Neuron (in vitro differentiated cells): ENCODE measurements around the gene ATG9B.
A peak's percentile ranks its signal among the peaks of the same experiment; 100 is the strongest.

Experiments
- H2AFZ ChIP-seq: one replicate; pipeline ENCODE4 v1.6.1; 2013; ENCODE audit warnings: low read depth, mild to moderate bottlenecking, inconsistent platforms, low read length, moderate library complexity
- H3K27me3 ChIP-seq: one replicate; pipeline ENCODE4 v1.6.1; 2013; ENCODE audit warnings: low read length; ENCODE audit not compliant: insufficient read depth
- H3K36me3 ChIP-seq: one replicate; pipeline ENCODE4 v1.6.1; 2013; ENCODE audit warnings: low read length; ENCODE audit not compliant: insufficient read depth
- H3K4me1 ChIP-seq: one replicate; pipeline ENCODE4 v1.6.1; 2013; ENCODE audit warnings: low read length; ENCODE audit not compliant: insufficient read depth
- H3K4me3 ChIP-seq: 2 replicates; pipeline ENCODE4 v1.5.1; 2013; ENCODE audit warnings: mild to moderate bottlenecking, low read length, moderate library complexity
- H3K9me3 ChIP-seq: one replicate; pipeline ENCODE4 v1.6.1; 2013; ENCODE audit warnings: low read length

ATG9B gene

DNA sequence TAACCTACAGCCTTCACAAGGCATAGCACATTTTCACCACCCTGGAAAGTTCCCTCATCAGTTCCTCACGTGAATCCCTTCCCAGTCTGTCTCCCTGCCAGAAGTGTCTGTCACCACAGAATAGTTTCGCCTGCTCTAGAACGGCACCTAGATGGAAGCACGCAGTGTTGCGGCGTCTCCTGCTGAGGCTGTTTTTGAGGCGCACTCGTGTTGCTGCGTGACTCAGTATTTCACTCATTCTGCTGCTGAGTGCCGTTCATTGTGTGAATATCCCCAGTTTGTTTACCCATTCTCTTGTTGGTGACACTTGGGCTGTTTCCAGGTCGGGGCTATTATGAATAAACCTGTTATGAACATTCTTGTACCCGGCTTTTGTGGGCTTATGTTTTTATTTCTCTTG lies 20.7 kb downstream of the ATG9B start:
- Histone ChIP-seq H3K36me3 (no peaks in the 10 kb centered on the region), H3K9me3 (no peaks in the 10 kb centered on the region), H3K27me3 (no peaks in the 10 kb centered on the region), H3K4me1 (no peaks in the 10 kb centered on the region), H2AFZ (no peak overlapping the region), H3K4me3 (no peak overlapping the region)

DNA sequence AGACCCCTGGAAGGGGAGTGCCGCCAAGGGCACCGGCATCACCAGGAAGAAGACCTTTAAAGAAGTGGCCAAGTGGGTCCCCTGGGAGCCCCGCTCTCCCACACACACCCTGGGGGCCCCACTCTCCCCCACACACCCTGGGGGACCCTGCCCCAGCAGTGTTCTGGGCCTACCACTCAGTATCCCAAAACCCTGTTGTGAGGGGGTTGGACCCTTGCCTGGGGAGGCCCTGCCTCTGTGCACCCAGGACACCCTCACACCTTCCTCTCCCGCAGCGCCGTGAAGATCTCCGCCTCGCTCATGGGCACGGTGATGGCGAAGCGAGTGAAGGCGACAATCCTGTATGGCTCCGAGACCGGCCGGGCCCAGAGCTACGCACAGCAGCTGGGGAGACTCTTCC lies 22.7 kb downstream of the ATG9B start:
- no peaks in the 10 kb centered on the region for H3K27me3 ChIP-seq
- no peaks in the 10 kb centered on the region for H3K9me3 ChIP-seq
- H3K36me3 ChIP-seq: no peaks in the 10 kb centered on the region
- peaks cover 2% of the 10 kb centered on the region for H3K4me1 ChIP-seq
- no peak overlapping the region for H2AFZ ChIP-seq
- no peak overlapping the region for H3K4me3 ChIP-seq

DNA sequence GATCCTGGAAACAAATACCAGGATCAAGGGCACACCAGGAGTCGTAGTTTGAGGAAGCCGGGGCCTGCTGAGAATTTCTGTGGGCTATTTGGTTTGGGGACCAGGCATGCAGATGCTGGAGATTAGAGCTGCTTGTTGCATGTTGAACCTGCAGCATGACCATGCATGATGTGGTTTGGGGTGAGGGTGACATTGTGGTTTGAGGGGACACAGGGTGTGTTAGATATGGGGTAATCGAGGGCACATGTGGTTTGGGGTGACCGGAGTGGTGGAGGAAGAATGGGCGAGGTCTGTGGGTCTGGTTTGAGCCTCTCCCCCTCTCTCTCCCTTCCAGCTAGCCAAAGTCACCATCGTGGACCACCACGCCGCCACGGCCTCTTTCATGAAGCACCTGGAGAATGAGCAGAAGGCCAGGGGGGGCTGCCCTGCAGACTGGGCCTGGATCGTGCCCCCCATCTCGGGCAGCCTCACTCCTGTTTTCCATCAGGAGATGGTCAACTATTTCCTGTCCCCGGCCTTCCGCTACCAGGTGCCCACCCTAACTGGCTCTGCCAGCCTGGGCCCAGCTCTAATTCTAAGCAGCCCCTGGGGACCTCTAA lies 23.3 kb downstream of the ATG9B start:
- Histone ChIP-seq H3K4me1 (peaks cover 5% of the 10 kb centered on the region), H3K27me3 (no peaks in the 10 kb centered on the region), H3K36me3 (no peaks in the 10 kb centered on the region), H2AFZ (no peak overlapping the region), H3K9me3 (no peaks in the 10 kb centered on the region), H3K4me3 (no peak overlapping the region)

DNA sequence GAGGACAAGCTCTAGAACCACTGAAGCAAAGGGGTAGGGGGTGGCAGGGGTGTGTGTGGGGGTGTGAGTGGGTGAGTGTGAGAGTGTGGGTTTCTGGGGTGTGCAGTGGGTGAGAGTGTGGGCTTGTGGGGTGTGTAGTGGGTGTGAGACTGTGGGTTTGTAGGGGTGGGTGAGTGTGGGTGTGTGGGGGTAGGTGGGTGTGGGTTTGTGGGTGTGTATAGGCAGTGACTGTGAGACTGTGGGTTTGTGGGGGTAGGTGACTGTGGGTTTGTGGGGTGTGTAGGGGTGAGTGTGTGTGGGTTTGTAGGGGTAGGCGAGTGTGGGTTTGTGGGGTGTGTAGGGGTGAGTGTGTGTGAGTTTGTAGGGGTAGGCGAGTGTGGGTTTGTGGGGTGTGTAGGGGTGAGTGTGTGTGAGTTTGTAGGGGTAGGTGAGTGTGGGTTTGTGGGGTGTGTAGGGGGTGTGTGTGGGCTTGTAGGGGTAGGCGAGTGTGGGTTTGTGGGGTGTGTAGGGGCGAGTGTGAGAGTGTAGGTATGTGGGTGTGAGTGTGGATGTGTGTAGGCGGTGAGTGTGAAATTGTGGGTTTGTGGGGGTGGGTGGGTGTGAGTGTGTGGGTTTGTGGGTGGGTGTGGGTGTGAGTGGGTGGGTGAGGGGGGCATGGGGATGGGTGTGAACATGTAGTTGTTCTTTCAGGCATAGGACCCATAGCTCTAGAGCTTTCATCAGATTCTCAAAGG lies 24.6 kb downstream of the ATG9B start:
- H3K27me3 ChIP-seq: no peaks in the 10 kb centered on the region
- H2AFZ ChIP-seq: no peak overlapping the region
- no peaks in the 10 kb centered on the region for H3K36me3 ChIP-seq
- H3K4me1 ChIP-seq: peaks cover 10% of the 10 kb centered on the region
- H3K4me3 ChIP-seq: no peak overlapping the region
- H3K9me3 ChIP-seq: no peaks in the 10 kb centered on the region

DNA sequence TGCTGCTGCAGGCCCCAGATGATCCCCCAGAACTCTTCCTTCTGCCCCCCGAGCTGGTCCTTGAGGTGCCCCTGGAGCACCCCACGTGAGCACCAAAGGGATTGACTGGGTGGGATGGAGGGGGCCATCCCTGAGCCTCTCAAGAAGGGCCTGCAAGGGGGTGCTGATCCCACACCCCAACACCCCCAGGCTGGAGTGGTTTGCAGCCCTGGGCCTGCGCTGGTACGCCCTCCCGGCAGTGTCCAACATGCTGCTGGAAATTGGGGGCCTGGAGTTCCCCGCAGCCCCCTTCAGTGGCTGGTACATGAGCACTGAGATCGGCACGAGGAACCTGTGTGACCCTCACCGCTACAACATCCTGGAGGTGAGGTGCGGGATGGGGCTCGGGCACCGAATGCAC lies 25.3 kb downstream of the ATG9B start:
- Histone ChIP-seq H3K4me1 (peaks cover 16% of the 10 kb centered on the region), H3K27me3 (no peaks in the 10 kb centered on the region), H3K4me3 (no peak overlapping the region), H3K36me3 (no peaks in the 10 kb centered on the region), H2AFZ (no peak overlapping the region), H3K9me3 (no peaks in the 10 kb centered on the region)

DNA sequence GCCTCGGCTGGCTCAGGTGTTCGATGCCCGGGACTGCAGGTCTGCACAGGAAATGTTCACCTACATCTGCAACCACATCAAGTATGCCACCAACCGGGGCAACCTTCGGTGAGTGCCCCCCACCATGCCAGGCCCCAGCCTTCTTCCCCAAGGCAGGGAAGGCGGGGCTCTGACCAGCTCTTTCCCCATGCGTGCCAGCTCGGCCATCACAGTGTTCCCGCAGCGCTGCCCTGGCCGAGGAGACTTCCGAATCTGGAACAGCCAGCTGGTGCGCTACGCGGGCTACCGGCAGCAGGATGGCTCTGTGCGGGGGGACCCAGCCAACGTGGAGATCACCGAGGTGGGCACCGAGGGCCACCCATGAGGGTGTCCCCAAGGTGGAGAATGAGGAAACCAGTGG lies 26.0 kb downstream of the ATG9B start:
- H3K27me3 ChIP-seq: no peaks in the 10 kb centered on the region
- no peaks in the 10 kb centered on the region for H3K9me3 ChIP-seq
- no peak overlapping the region for H3K4me3 ChIP-seq
- no peaks in the 10 kb centered on the region for H3K36me3 ChIP-seq
- H3K4me1 ChIP-seq: peaks cover 23% of the 10 kb centered on the region
- H2AFZ ChIP-seq: no peak overlapping the region

DNA sequence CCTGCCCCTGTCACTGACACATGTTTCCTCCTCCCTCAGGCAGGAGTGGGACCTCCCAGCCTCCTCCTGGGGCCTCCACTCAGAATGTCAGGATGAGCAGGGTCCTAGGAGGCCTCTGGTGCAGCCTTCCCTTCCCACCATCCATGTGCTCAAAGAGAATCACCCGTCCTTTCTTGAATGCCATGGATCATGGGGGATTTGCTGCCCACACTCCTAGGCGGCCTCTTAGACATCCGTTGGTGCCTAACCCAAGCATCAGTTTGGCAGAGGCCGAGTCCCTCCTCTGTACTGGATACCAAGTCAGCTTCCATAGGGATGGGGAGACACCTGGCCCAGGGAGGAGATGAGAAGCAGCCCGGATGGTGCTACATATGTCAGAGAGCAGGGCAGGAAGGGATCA lies 26.5 kb downstream of the ATG9B start:
- H3K4me1 ChIP-seq: peaks cover 28% of the 10 kb centered on the region
- no peaks in the 10 kb centered on the region for H3K36me3 ChIP-seq
- H3K4me3 ChIP-seq: no peak overlapping the region
- no peak overlapping the region for H2AFZ ChIP-seq
- H3K9me3 ChIP-seq: no peaks in the 10 kb centered on the region
- H3K27me3 ChIP-seq: no peaks in the 10 kb centered on the region

DNA sequence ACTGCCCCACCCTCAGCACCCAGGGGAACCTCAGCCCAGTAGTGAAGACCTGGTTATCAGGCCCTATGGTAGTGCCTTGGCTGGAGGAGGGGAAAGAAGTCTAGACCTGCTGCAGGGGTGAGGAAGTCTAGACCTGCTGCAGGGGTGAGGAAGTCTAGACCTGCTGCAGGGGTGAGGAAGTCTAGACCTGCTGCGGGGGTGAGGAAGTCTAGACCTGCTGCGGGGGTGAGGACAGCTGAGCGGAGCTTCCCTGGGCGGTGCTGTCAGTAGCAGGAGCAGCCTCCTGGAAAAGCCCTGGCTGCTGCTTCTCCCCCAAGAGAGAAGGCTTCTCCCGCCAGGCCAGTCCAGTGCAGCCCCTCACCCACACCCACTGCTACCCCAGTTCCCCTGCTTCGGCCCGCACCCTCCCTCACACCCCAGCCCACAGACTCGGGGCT lies 27.2 kb downstream of the ATG9B start:
- H3K36me3 ChIP-seq: no peaks in the 10 kb centered on the region
- no peak overlapping the region for H3K4me3 ChIP-seq
- no peak overlapping the region for H2AFZ ChIP-seq
- no peaks in the 10 kb centered on the region for H3K9me3 ChIP-seq
- no peaks in the 10 kb centered on the region for H3K27me3 ChIP-seq
- H3K4me1 ChIP-seq: peaks cover 31% of the 10 kb centered on the region

DNA sequence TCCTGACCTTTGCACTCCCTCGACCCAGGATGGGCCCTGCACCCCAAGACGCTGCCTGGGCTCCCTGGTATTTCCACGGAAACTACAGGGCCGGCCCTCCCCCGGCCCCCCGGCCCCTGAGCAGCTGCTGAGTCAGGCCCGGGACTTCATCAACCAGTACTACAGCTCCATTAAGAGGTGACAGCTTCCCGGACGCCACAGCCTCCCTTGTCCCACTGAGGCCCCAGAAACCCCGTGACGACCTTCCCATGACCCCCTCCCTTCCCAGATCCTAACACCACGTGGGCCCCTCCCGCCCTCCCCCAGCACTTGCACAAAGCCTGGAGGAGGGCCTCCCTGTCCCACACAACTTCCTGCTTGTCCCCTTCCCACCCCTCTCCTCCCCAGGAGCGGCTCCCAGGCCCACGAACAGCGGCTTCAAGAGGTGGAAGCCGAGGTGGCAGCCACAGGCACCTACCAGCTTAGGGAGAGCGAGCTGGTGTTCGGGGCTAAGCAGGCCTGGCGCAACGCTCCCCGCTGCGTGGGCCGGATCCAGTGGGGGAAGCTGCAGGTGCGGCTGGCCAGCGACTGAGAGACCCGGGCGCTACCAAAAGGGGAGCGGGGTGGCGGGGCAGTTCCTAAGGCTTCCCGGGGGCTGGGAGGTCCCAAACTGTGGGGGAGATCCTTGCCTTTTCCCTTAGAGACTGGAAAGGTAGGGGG lies 27.8 kb downstream of the ATG9B start:
- H3K4me1 ChIP-seq: peaks cover 31% of the 10 kb centered on the region
- no peak overlapping the region for H2AFZ ChIP-seq
- no peak overlapping the region for H3K4me3 ChIP-seq
- H3K36me3 ChIP-seq: no peaks in the 10 kb centered on the region
- H3K27me3 ChIP-seq: no peaks in the 10 kb centered on the region
- no peaks in the 10 kb centered on the region for H3K9me3 ChIP-seq

DNA sequence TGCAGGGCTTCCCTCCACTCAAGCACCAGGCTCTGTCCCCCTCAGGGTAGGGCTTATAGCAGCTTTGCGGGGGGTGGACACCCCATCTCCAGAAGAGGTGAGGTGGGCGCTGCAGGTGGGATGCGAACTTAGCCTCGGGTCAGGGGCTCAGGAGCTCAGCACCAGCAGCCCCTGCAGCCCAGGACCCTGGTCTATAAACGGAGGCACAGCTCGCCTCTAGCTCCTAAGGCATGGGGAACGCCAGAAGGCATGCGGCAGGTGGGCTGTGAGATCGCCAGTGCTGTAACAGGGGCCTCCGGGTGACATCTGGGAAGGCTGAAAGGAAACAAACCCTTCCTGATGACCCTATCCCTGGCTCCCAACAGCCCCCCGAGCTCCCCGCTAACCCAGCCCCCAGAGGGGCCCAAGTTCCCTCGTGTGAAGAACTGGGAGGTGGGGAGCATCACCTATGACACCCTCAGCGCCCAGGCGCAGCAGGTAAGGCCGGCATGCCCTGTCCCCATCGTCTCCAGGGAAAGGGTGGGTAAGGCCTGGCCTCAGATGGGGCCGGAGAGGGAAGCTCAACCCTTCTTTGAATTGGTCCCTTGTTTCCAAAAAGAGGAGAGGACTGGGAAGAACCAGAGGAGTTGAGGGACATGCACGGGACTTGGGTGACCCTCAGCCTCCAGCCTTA lies 29.3 kb downstream of the ATG9B start:
- H3K4me3 ChIP-seq: no peak overlapping the region
- peak overlapping the region; percentile 57 for H2AFZ ChIP-seq
- no peaks in the 10 kb centered on the region for H3K36me3 ChIP-seq
- H3K27me3 ChIP-seq: no peaks in the 10 kb centered on the region
- H3K4me1 ChIP-seq: peaks cover 31% of the 10 kb centered on the region
- H3K9me3 ChIP-seq: no peaks in the 10 kb centered on the region

DNA sequence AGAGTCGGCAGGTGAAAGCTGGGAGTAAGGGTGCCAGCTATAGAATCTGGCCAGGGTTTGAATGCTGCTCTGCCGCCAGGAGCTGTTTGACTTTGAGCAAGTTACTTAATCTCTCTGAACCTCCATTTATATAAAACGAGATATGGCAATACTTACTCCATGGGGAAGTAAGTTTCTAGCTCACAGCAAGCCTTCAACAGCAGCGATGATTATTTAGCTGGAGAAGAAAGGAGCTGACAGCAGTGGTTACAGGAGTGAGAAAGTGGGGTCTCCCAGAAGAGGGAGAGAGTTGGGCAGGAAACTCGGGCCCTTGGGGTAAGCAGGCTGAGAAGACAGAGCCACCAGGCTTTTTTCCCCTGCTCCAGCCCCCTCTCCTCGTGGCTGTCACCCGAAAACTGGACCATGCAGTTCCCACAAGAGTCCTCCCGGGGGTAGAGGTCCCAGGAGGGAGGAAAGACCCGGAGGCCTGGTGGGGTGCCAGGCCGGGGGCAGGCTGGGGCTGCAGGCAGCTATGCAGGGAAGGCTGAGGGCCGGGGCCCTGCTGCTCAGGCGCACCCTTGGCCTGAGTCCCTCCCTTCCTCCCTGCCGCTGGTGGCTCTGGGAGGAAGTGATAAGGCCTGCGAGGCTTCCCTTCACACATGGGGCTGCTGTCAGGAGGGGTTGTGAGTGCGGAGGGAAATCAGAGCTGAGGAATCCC lies 30.0 kb downstream of the ATG9B start:
- H3K9me3 ChIP-seq: no peaks in the 10 kb centered on the region

DNA sequence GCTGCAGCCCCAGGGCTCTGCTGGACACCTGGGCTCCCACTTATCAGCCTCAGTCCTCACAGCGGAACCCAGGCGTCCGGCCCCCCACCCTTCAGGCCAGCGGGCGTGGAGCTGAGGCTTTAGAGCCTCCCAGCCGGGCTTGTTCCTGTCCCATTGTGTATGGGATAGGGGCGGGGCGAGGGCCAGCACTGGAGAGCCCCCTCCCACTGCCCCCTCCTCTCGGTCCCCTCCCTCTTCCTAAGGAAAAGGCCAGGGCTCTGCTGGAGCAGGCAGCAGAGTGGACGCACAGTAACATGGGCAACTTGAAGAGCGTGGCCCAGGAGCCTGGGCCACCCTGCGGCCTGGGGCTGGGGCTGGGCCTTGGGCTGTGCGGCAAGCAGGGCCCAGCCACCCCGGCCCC lies 30.8 kb downstream of the ATG9B start:
- H3K4me3 ChIP-seq: peak overlapping the region; percentile 2
- H3K9me3 ChIP-seq: no peaks in the 10 kb centered on the region
- H3K4me1 ChIP-seq: peaks cover 39% of the 10 kb centered on the region
- no peaks in the 10 kb centered on the region for H3K36me3 ChIP-seq
- H3K27me3 ChIP-seq: no peaks in the 10 kb centered on the region
- peak overlapping the region; percentile 64 for H2AFZ ChIP-seq

More for the DNA sequence above, 30.0 kb downstream of the ATG9B start:
- Histone ChIP-seq H3K4me3 (peak overlapping the region; percentile 2), H3K4me1 (peaks cover 31% of the 10 kb centered on the region), H3K36me3 (no peaks in the 10 kb centered on the region), H3K27me3 (no peaks in the 10 kb centered on the region), H2AFZ (peak overlapping the region; percentile 57)
